Thyroid gland (tissue), 4 donors: ENCODE measurements around the gene GRIFIN. TPM values are rescaled to one million over a fixed set of nuclear protein-coding genes. Genes with fewer than 3 reads are reported as not detected.
A peak's percentile ranks its signal among the peaks of the same experiment; 100 is the strongest.

Experiments
- DNase-seq, 2 donors: peaks; one replicate each; pipeline ENCODE4 v3.0.0-alpha.2; 2019
- H3K27ac ChIP-seq, 3 donors: fragments of 200-600 bp; sonication (generic); 1 replicate in 2 of 3; 2 replicates in 1 of 3; pipeline ENCODE4 v1.5.1; 2016 to 2019; ENCODE audit warnings: mild to moderate bottlenecking in 1 of 3, moderate library complexity in 1 of 3
- H3K27me3 ChIP-seq: fragments of 200-600 bp; sonication (generic); one replicate; pipeline ENCODE4 v1.5.1; 2019
- H3K36me3 ChIP-seq, 2 donors: fragments of 200-600 bp; sonication (generic); one replicate each; pipeline ENCODE4 v1.5.1; 2016 to 2019
- H3K4me1 ChIP-seq, 2 donors: fragments of 200-600 bp; sonication (generic); one replicate each; pipeline ENCODE4 v1.5.1; 2017 to 2019
- H3K4me3 ChIP-seq, 3 donors: fragments of 200-600 bp; sonication (generic); replicated peaks in 1 of 3; 1 replicate in 2 of 3; 2 replicates in 1 of 3; pipeline ENCODE4 v1.5.1; 2016; ENCODE audit warnings: mild to moderate bottlenecking in 1 of 3
- H3K9me3 ChIP-seq: fragments of 200-600 bp; sonication (generic); one replicate; pipeline ENCODE4 v1.5.1; 2017
- POLR2A ChIP-seq, 2 donors: fragments of 450-650 bp; IDR thresholded peaks; one replicate each; pipeline ENCODE4 v1.6.1; 2017; ENCODE audit warnings: antibody characterized with exemption in 2 of 2, mild to moderate bottlenecking in 2 of 2, moderate library complexity in 1 of 2
- WGBS, 2 donors: methylation state at CpG; one replicate each; pipeline ENCODE4 v1.1.5; 2017; 5-methylcytosine and 5-hydroxymethylcytosine counted together
- intact Hi-C: fragments of 100-400 bp; cut with DNase I; formaldehyde crosslinking; loops from one replicate; pipeline ENCODE4 v1.15.1; 2023
- total RNA-seq, 4 donors: library from RNA; depleted of rRNA; stranded (reverse); fragments of >200 nt; gene quantifications; one replicate each; pipeline ENCODE4 v1.2.3, GENCODE V29; 2016
- TF ChIP-seq, protein P1 (sequence below), 6 experiments: fragments of 200-600 bp in 3 of 6; fragments of 450-650 bp in 3 of 6; sonication (generic) in 3 of 6; IDR thresholded peaks; one replicate each; pipeline ENCODE4 v1.5.1; 2016 to 2019; ENCODE audit warnings: antibody characterized with exemption in 6 of 6, mild to moderate bottlenecking in 2 of 6, inconsistent platforms in 1 of 6, moderate library complexity in 1 of 6

Gene GRIFIN, protein sequence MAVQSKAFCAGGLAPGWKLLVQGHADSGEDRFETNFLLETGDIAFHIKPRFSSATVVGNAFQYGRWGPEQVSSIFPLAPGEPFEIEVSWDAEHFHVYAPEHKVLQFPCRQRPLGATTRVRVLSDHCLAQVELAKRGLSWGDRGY
- total RNA-seq = not detected

GRCh38 chr7:2476298-2476697 is at the start of gene GRIFIN:
GRIFIN (minus strand) TSS chr7:2476398; CDS start chr7:2476383, 15 bp downstream.
- 61 to 78% methylated on average over 5 to 9 of the region's 16 CpGs for WGBS, 2 donors
- TF ChIP-seq POLR2A (IDR thresholded peaks at IDR 0.05) = no peak
- TF ChIP-seq, protein P1, sequence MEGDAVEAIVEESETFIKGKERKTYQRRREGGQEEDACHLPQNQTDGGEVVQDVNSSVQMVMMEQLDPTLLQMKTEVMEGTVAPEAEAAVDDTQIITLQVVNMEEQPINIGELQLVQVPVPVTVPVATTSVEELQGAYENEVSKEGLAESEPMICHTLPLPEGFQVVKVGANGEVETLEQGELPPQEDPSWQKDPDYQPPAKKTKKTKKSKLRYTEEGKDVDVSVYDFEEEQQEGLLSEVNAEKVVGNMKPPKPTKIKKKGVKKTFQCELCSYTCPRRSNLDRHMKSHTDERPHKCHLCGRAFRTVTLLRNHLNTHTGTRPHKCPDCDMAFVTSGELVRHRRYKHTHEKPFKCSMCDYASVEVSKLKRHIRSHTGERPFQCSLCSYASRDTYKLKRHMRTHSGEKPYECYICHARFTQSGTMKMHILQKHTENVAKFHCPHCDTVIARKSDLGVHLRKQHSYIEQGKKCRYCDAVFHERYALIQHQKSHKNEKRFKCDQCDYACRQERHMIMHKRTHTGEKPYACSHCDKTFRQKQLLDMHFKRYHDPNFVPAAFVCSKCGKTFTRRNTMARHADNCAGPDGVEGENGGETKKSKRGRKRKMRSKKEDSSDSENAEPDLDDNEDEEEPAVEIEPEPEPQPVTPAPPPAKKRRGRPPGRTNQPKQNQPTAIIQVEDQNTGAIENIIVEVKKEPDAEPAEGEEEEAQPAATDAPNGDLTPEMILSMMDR (IDR thresholded peaks at IDR 0.05) = no peak
- Histone ChIP-seq H3K27me3 (no peaks in the 10 kb centered on the region), H3K9me3 (no peaks in the 10 kb centered on the region), H3K4me1 (peaks cover 0 to 20% of the 10 kb centered on the region in 2 donors), H3K36me3 (no peaks in the 10 kb centered on the region), H3K4me3 (no peak within 1 kb of the TSS), H3K27ac (no peak within 1 kb of the TSS)
- no peak for DNase-seq
- intact Hi-C loops = no loop called here

DNA sequence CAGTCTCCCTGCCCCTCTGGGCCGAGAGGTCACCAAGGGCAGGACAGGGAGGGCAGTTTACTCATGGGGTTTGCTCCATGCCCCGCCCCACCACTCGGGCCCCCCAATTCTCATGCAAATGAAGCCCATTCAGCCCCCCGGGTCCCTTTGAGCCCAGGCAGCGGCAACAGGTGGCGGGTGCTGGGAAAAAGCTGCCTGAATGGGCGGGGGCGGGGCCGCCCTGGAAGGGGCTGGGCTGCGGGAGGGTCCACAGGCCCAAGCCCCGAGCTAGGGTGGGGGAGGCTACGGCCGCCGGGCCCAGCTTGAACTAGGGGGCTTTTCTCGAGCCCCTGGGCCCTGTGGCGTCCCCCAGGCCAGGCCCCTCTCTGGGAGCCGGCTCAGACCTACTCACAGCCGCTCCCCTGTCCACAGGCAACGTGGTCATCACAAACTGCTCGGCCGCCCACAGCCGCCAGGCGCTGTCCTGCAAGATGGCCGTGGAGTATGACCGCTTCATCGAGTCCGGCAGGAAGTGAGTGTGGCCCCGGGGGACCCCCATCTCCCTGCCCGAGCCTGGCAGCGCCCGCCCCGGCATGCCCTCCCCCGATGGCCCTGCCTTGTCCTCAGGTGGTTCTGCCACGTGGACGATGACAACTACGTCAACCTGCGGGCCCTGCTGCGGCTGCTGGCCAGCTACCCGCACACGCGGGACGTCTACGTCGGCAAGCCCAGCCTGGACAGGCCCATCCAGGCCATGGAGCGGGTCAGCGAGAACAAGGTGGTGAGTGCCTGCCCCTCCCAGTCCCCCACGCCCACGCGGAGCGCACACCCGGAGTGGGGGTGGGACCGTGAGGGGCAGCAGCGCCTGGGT is 48.8 kb upstream of the GRIFIN start:
- WGBS, 2 donors = 83% methylated on average over 20 to 32 of the region's 53 CpGs
- no peak overlapping the region for H3K27ac ChIP-seq
- H3K36me3 ChIP-seq = no peaks in the 10 kb centered on the region
- intact Hi-C loops = no loop called here
- peaks cover 7% of the 10 kb centered on the region for H3K27me3 ChIP-seq
- TF ChIP-seq, protein P1 (IDR thresholded peaks at IDR 0.05) = no peak
- no peak for TF ChIP-seq POLR2A (IDR thresholded peaks at IDR 0.05)
- H3K4me1 ChIP-seq = peaks cover 28 to 67% of the 10 kb centered on the region in 2 donors
- H3K9me3 ChIP-seq = no peaks in the 10 kb centered on the region
- DNase-seq = no peak
- no peak overlapping the region for H3K4me3 ChIP-seq

- H3K4me1 ChIP-seq = peaks cover 28 to 61% of the 10 kb centered on the region in 2 donors
- 37 to 43% methylated on average over 18 to 34 of the region's 51 CpGs for WGBS, 2 donors
- peak overlapping the region in 2 of 3 donors; percentile 19 to 36 for H3K27ac ChIP-seq
- no peak for TF ChIP-seq POLR2A (IDR thresholded peaks at IDR 0.05)
- TF ChIP-seq, protein P1 (IDR thresholded peaks at IDR 0.05) = no peak
- H3K36me3 ChIP-seq = no peaks in the 10 kb centered on the region
- DNase-seq = peak; percentile 50 to 62
- intact Hi-C loops = no loop called here
- no peak overlapping the region for H3K4me3 ChIP-seq
- H3K27me3 ChIP-seq = peaks cover 7% of the 10 kb centered on the region
- no peaks in the 10 kb centered on the region for H3K9me3 ChIP-seq
These were observed 48.0 kb upstream of the GRIFIN start for GRCh38 chr7:2523941-2524807.

GRCh38 chr7:2523461-2523936 is 47.3 kb upstream of the GRIFIN start:
- H3K4me1 ChIP-seq = peaks cover 35 to 61% of the 10 kb centered on the region in 2 donors
- H3K27me3 ChIP-seq = peaks cover 7% of the 10 kb centered on the region
- H3K9me3 ChIP-seq = no peaks in the 10 kb centered on the region
- H3K27ac ChIP-seq = peak overlapping the region in 2 of 3 donors; percentile 19 to 36
- 25 to 28% methylated on average over 7 to 20 of the region's 22 CpGs for WGBS, 2 donors
- no peak for TF ChIP-seq POLR2A (IDR thresholded peaks at IDR 0.05)
- H3K4me3 ChIP-seq = no peak overlapping the region
- no peaks in the 10 kb centered on the region for H3K36me3 ChIP-seq
- intact Hi-C loops = no loop called here
- no peak for DNase-seq

DNA sequence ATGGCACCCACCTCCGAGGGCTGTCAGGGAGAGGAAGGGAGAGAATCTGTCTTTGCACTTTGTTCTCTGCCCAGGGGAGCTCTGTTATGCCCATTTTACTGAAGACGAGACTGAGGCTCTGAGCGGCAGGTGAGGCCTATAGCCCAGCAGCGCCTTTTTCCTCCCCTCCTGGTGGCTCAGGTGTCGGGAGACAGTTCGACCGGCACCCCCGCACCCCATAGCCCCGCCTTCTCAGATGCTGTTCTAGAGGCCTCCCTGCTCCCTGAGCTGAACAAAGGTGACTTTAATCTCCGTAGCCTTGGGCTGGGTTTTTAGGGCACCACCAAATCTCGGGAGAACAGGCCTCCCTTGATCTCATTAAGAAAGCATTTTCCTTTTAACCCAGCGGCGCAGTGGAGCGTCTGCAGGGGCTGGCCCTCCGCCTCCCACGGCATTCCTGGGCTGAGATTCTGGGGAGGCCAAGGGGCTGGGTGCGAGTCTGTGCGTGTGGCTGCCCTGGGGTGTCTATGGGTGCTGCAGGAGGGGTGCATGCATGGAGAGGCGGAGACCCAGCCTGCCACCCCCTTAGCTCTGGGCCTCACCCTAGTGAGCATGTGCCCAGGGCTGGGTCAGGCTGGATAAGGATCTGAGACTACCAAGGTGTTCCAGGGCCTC is 46.7 kb upstream of the GRIFIN start:
- 48 to 66% methylated on average over 15 to 16 of the region's 19 CpGs for WGBS, 2 donors
- no peak for DNase-seq
- intact Hi-C loops = no loop called here
- Histone ChIP-seq H3K4me1 (peaks cover 36 to 58% of the 10 kb centered on the region in 2 donors), H3K36me3 (no peaks in the 10 kb centered on the region), H3K27me3 (peaks cover 7% of the 10 kb centered on the region), H3K9me3 (no peaks in the 10 kb centered on the region), H3K4me3 (peak overlapping the region in 1 of 3 donors; percentile 8), H3K27ac (peak overlapping the region in 2 of 3 donors; percentile 19 to 36)
- TF ChIP-seq, protein P1 (IDR thresholded peaks at IDR 0.05) = no peak
- TF ChIP-seq POLR2A (IDR thresholded peaks at IDR 0.05) = no peak
